K562 (cell line): ENCODE data around the gene DCLK2. TPM values are rescaled to one million over a fixed set of nuclear protein-coding genes. Genes with fewer than 3 reads are reported as not detected.
A peak's percentile ranks its signal among the peaks of the same experiment; 100 is the strongest.

Source experiments
- ATAC-seq: fragments of 200-7000 bp; cut with Tn5 transposase; 3 replicates; pipeline ENCODE4 v1.9.1; 2020; ENCODE audit warnings: moderate library complexity
- BruUV-seq: library from RNA; stranded (reverse); fragments of 400-500 nt; replicated peaks from 2 replicates; lab custom pipeline; 2021; lab: Mats Ljungman, UMichigan
- CTCF ChIA-PET: fragments of 300-600 bp; formaldehyde crosslinking; extraction: SDS; loops from one replicate; lab custom pipeline; 2021; ENCODE audit warnings: low intra/inter-chr PET ratio; lab: Yijun Ruan, JAX
- POLR2A ChIA-PET: fragments of 300-600, 350-650 bp; sonication (Branson Sonifier 250); formaldehyde crosslinking; extraction: SDS; loops from one replicate; lab custom pipeline; 2021; ENCODE audit warnings: antibody characterized with exemption, inconsistent platforms; lab: Yijun Ruan, JAX
- DNase-seq, 4 experiments: peaks; one replicate each; pipeline versions ENCODE4 v3.0.0 to v3.0.0-alpha.2; 2011 to 2018; ENCODE audit warnings: low spot score in 3 of 4, mixed read lengths in 3 of 4; ENCODE audit errors: extremely low read depth in 1 of 4
- FAIRE-seq: peaks from 2 replicates; lab custom pipeline; 2011; peaks lifted over from hg19 to GRCh38; lab: Jason Lieb, UNC
- H2AFZ ChIP-seq: 2 replicates; pipeline ENCODE4 v1.6.0; 2011; ENCODE audit warnings: low read depth, low read length, control low read depth, inconsistent platforms
- H3K27ac ChIP-seq: fragments of 200-600 bp; 3 replicates; pipeline ENCODE4 v1.8.0; 2011; ENCODE audit warnings: low read depth, mild to moderate bottlenecking, control low read depth, inconsistent platforms, low read length, moderate library complexity, mixed read lengths; ENCODE audit errors: extremely low read depth
- H3K27me3 ChIP-seq, 2 experiments: fragments of 300-600 bp in 1 of 2; 2 replicates in 1 of 2; 3 replicates in 1 of 2; pipeline versions ENCODE4 v1.6.0 to v1.8.0; 2011; ENCODE audit warnings: inconsistent platforms in 2 of 2, low read length in 2 of 2, mild to moderate bottlenecking in 1 of 2, mixed read lengths in 1 of 2, moderate library complexity in 1 of 2; ENCODE audit not compliant: control insufficient read depth in 2 of 2, insufficient read depth in 2 of 2
- H3K36me3 ChIP-seq: fragments of 300-600 bp; 3 replicates; pipeline ENCODE4 v1.8.0; 2011; ENCODE audit warnings: mild to moderate bottlenecking, low read length, inconsistent platforms; ENCODE audit not compliant: control insufficient read depth, insufficient read depth
- H3K4me1 ChIP-seq, 2 experiments: fragments of 200-600 bp in 1 of 2; replicated peaks in 1 of 2; 2 replicates in 1 of 2; 3 replicates in 1 of 2; pipeline versions ENCODE4 v1.5.1 to v1.8.0; 2011; ENCODE audit warnings: inconsistent platforms in 2 of 2, low read length in 2 of 2, mild to moderate bottlenecking in 1 of 2, mixed read lengths in 1 of 2, moderate library complexity in 1 of 2; ENCODE audit not compliant: control insufficient read depth in 2 of 2, insufficient read depth in 2 of 2
- H3K4me2 ChIP-seq: 2 replicates; pipeline ENCODE4 v1.6.1; 2011; ENCODE audit warnings: low read length, control low read depth, inconsistent platforms, mixed read lengths; ENCODE audit not compliant: insufficient read depth
- H3K4me3 ChIP-seq: fragments of 200-600 bp; sonication (generic), shearing (Covaris generic); 2 replicates; pipeline ENCODE4 v1.5.1; 2016; ENCODE audit warnings: control low read depth, inconsistent platforms
- H3K79me2 ChIP-seq: fragments of 200-600 bp; 3 replicates; pipeline ENCODE4 v1.8.0; 2011; ENCODE audit warnings: low read length, inconsistent platforms; ENCODE audit not compliant: control insufficient read depth, insufficient read depth
- H3K9ac ChIP-seq, 2 experiments: 2 replicates each; pipeline versions ENCODE4 v1.6.0 to v1.6.1; 2011; ENCODE audit warnings: low read depth in 2 of 2, low read length in 2 of 2, control low read depth in 1 of 2, inconsistent platforms in 1 of 2, mild to moderate bottlenecking in 1 of 2, mixed read lengths in 1 of 2; ENCODE audit not compliant: insufficient read depth in 1 of 2
- H3K9me1 ChIP-seq: one replicate; pipeline ENCODE4 v1.6.0; 2011; ENCODE audit warnings: inconsistent platforms, mild to moderate bottlenecking, low read length, moderate library complexity; ENCODE audit not compliant: control insufficient read depth, insufficient read depth
- H3K9me3 ChIP-seq: replicated peaks from 2 replicates; pipeline ENCODE4 v1.5.1; 2011; ENCODE audit warnings: low read depth, low read length, inconsistent platforms; ENCODE audit not compliant: control insufficient read depth, insufficient read depth
- H4K20me1 ChIP-seq: replicated peaks from 2 replicates; pipeline ENCODE4 v1.6.1; 2011; ENCODE audit warnings: low read length, inconsistent platforms, mixed read lengths; ENCODE audit not compliant: control insufficient read depth, insufficient read depth
- FOXM1 ChIP-seq, 2 experiments: fragments of 450-650 bp in 1 of 2; sonication (generic) in 1 of 2; formaldehyde crosslinking in 1 of 2; IDR thresholded peaks; 2 replicates each; pipeline versions ENCODE4 v1.6.1 to v1.9.0; 2017 to 2022; ENCODE audit warnings: low read depth in 2 of 2, mild to moderate bottlenecking in 2 of 2, missing genetic modification reagents in 1 of 2, moderate library complexity in 1 of 2
- GTF2F1 ChIP-seq: IDR thresholded peaks from 2 replicates; pipeline ENCODE4 v1.6.1; 2011; ENCODE audit warnings: low read depth, low read length, improper control_type of control experiment
- SMAD4 ChIP-seq: fragments of 250-450 bp; sonication (Bioruptor Pico); conservative IDR thresholded peaks from 2 replicates; pipeline ENCODE4 v1.8.0; 2021; ENCODE audit warnings: inconsistent platforms, mild to moderate bottlenecking, moderate library complexity
- ZNF263 ChIP-seq: sonication (generic); formaldehyde crosslinking; IDR thresholded peaks from 2 replicates; pipeline ENCODE4 v1.8.0; 2022; ENCODE audit warnings: mild to moderate bottlenecking, missing genetic modification reagents, borderline replicate concordance
- WGBS: fragments of 100-300 bp; shearing (Covaris generic); methylation state at CpG from one replicate; pipeline ENCODE4 v1.1.6; 2016; ENCODE audit warnings: low coverage, mixed read lengths; ENCODE audit not compliant: insufficient coverage; ENCODE audit errors: missing lambda C conversion rate; 5-methylcytosine and 5-hydroxymethylcytosine counted together
- in situ Hi-C: fragments of 300-500 bp; cut with MboI; formaldehyde crosslinking; loops from 4 replicates; pipeline ENCODE4 v1.15.0; 2018; ENCODE audit warnings: inconsistent platforms, mixed read lengths
- intact Hi-C: fragments of 100-400 bp; cut with micrococcal nuclease; formaldehyde crosslinking; loops from 2 replicates; pipeline ENCODE4 v1.14.2; 2022
- polyA plus RNA-seq, 8 experiments: library from polyadenylated mRNA; depleted of rRNA in 4 of 8; stranded (reverse) in 5 of 8; unstranded in 3 of 8; fragments of >200 nt; fragmentation: Nextera tagmentation in 2 of 8; fragmentation: Illumina TruSeq in 1 of 8; extraction: Ambion mirVana in 2 of 8; extraction: Trizol in 1 of 8; gene quantifications; 2 replicates each; pipeline versions ENCODE4 v1.2.1 to v1.2.3, GENCODE V29; 2011 to 2014; ENCODE audit warnings: inconsistent platforms in 1 of 8, missing spikeins in 1 of 8
- total RNA-seq, 7 experiments: library from RNA; depleted of rRNA in 6 of 7; stranded (reverse); fragments of >200 nt in 6 of 7; fragmentation: Illumina TruSeq in 2 of 7; extraction: Trizol in 2 of 7; gene quantifications; 2 replicates each; pipeline versions ENCODE4 v1.2.1 to v1.2.3, GENCODE V29; 2011 to 2021; ENCODE audit warnings: low replicate concordance in 1 of 7
- TF ChIP-seq, protein P1 (sequence below): fragments of 250-450 bp; sonication (Bioruptor Pico); IDR thresholded peaks from 2 replicates; pipeline ENCODE4 v1.4.0; 2020; ENCODE audit warnings: borderline replicate concordance
- TF ChIP-seq, protein P2 (sequence below): sonication (generic); formaldehyde crosslinking; IDR thresholded peaks from 2 replicates; pipeline ENCODE4 v1.9.0; 2022; ENCODE audit warnings: mild to moderate bottlenecking, missing genetic modification reagents

The DCLK2 gene
- total and polyA plus RNA-seq, 9 of the 15 experiments (the other 6 are each of a cell fraction or from before 2014, with no cell fraction given), result not detected

DNA sequence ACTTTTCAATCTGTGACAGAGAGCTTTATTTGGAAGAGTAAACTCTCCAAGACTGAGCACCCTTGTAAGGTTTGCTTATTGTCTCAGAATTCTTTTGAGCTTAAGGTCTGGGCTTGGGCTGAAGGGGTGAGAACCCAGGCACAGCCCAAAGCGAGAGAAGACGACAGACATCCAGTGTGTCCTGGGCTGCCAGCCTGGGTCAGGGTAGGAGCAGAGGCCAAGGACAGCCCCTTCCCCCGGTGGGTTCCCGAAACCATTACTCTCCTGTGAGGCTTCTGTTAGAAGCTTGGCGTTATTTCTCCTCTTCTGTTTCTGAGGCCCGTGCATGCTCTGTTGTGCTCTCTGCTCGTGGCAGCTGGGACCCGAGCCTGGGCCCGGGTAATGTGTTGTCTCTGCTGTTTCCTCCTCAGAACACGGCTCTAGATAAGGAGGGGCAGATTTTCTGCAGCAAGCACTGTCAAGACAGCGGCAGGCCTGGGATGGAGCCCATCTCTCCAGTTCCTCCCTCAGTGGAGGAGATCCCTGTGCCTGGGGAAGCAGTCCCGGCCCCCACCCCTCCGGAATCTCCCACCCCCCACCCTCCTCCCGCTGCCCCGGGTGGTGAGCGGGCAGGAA, 177.5 kb downstream of the DCLK2 start:
- intact Hi-C loops, result no loop called here
- ChIA-PET CTCF (no interaction called here), POLR2A (no interaction called here)
- Histone ChIP-seq H3K9me1 (no peaks in the 10 kb centered on the region), H3K4me2 (no peak overlapping the region), H3K4me1 (peaks cover 0 to 7% of the 10 kb centered on the region in 2 experiments; a peak in 2 of 5 replicates), H3K27me3 (no peaks in the 10 kb centered on the region), H3K79me2 (no peaks in the 10 kb centered on the region), H3K9me3 (no peaks in the 10 kb centered on the region), H3K9ac (no peak overlapping the region; a peak in 1 of 4 replicates), H3K27ac (no peak overlapping the region), H4K20me1 (no peaks in the 10 kb centered on the region), H3K36me3 (no peaks in the 10 kb centered on the region), H3K4me3 (no peak overlapping the region), H2AFZ (no peak overlapping the region)
- TF ChIP-seq GTF2F1 (no peak), SMAD4 (no peak), FOXM1 (IDR thresholded peaks at IDR 0.05; ENCODE audit: low read depth) (no peak), FOXM1 (CRISPR knock-in tag; IDR thresholded peaks at IDR 0.05; ENCODE audit: low read depth) (no peak), ZNF263 (CRISPR knock-in tag) (no peak)
- TF ChIP-seq, protein P1, sequence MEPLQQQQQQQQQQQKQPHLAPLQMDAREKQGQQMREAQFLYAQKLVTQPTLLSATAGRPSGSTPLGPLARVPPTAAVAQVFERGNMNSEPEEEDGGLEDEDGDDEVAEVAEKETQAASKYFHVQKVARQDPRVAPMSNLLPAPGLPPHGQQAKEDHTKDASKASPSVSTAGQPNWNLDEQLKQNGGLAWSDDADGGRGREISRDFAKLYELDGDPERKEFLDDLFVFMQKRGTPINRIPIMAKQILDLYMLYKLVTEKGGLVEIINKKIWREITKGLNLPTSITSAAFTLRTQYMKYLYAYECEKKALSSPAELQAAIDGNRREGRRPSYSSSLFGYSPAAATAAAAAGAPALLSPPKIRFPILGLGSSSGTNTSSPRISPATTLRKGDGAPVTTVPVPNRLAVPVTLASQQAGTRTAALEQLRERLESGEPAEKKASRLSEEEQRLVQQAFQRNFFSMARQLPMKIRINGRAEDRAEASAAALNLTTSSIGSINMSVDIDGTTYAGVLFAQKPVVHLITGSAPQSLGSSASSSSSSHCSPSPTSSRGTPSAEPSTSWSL, result no peak
- TF ChIP-seq, protein P2, sequence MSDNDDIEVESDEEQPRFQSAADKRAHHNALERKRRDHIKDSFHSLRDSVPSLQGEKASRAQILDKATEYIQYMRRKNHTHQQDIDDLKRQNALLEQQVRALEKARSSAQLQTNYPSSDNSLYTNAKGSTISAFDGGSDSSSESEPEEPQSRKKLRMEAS (CRISPR knock-in tag), result no peak
- DNase-seq (no peak), FAIRE-seq (no peak), ATAC-seq (peak; percentile 16; the same call in 1 of the 3 replicates)
- BruUV-seq, result no TSS peak
- WGBS, result 24% methylated on average over 11 of the region's 16 CpGs
- in situ Hi-C loops, result no loop called here
